ENCODE results near the gene CNDP2.

The CNDP2 gene

GRCh38 chr18:74472312-74472711, 23.9 kb upstream of the CNDP2 start:
- TF ChIP-seq, protein P1, sequence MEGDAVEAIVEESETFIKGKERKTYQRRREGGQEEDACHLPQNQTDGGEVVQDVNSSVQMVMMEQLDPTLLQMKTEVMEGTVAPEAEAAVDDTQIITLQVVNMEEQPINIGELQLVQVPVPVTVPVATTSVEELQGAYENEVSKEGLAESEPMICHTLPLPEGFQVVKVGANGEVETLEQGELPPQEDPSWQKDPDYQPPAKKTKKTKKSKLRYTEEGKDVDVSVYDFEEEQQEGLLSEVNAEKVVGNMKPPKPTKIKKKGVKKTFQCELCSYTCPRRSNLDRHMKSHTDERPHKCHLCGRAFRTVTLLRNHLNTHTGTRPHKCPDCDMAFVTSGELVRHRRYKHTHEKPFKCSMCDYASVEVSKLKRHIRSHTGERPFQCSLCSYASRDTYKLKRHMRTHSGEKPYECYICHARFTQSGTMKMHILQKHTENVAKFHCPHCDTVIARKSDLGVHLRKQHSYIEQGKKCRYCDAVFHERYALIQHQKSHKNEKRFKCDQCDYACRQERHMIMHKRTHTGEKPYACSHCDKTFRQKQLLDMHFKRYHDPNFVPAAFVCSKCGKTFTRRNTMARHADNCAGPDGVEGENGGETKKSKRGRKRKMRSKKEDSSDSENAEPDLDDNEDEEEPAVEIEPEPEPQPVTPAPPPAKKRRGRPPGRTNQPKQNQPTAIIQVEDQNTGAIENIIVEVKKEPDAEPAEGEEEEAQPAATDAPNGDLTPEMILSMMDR (conservative IDR thresholded peaks at IDR 0.05; ENCODE audit: low read length), result no peak
- H3K4me3 ChIP-seq (ENCODE audit: low read length), result no peak overlapping the region
- no peak for DNase-seq (ENCODE audit: low read depth)

DNA sequence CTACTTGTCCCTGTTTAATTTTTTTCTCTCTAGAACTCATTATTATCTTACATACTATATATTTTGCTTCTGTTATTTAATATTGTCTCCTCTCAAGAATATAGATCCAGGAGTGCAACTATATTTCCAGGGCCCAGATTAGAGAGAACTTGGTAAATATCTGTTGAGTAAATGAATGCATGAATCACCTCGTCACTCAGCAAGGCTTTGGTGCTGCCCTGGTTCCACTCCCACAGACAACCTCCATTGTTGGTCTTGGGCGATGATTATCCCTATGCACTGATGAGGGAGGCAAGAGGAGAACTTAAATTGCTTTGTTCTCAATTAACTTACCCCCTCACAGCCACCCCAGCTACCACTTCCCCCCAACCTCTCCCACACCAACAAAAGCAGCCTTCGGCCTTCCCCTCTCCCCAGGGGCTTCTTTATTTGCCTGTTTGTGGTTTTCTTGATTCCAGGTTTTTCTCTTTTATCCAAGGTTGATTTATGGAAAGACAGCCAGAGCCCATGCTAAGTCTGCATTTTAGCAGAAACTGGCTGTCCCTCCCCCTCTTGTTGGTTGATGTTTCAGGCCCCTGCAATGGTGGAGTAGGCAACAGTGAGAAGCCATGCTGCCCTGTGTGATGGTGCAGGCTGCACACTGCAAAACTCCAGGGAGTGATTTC, 22.1 kb upstream of the CNDP2 start:
- H3K4me3 ChIP-seq (ENCODE audit: low read length), result no peak overlapping the region
- TF ChIP-seq, protein P1 (conservative IDR thresholded peaks at IDR 0.05; ENCODE audit: low read length), result no peak
- no peak for DNase-seq (ENCODE audit: low read depth)

GRCh38 chr18:74476140-74476539, 20.0 kb upstream of the CNDP2 start:
- no peak for DNase-seq (ENCODE audit: low read depth)
- H3K4me3 ChIP-seq (ENCODE audit: low read length), result no peak overlapping the region
- TF ChIP-seq, protein P1 (conservative IDR thresholded peaks at IDR 0.05; ENCODE audit: low read length), result peak; percentile 68

DNA sequence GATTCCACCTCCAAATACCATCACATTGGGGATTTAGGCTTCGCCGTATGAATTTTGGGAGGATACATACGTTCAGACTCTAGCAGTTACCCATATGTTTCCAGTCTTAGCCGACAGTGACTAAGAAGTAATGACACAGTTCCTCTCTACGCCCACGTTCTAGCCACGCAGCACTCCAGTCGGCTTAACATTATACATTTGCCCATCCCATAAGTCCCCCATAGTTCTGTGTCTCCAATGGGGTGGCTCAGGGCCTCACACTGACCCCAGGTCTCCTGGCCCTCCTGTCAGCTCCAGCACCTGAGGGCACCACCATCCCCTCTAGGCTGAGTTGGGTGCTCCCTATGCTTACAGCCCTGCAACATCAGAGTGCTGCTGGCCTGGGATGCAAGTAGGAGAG, 18.4 kb upstream of the CNDP2 start:
- TF ChIP-seq, protein P1 (conservative IDR thresholded peaks at IDR 0.05; ENCODE audit: low read length), result no peak
- no peak for DNase-seq (ENCODE audit: low read depth)
- H3K4me3 ChIP-seq (ENCODE audit: low read length), result no peak overlapping the region

DNA sequence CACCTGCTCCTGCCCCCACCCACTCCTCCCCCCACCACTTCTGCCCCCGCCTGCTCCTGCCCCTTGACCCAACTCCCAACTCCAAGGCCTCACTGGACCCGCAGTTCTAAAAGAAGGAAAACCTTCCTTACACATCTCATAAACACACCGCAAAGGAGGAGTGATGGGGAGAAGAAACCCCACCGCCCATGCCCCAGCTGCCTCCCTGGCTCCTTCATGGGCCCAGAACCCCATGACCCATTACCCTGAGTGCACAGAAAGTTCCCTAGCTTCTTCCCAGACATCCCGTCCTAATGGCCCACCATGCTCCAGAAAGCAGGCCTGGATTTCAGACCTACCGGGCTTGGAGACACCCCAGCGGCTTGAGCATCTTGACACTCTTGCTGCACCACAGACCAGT, 17.8 kb upstream of the CNDP2 start:
- TF ChIP-seq, protein P1 (conservative IDR thresholded peaks at IDR 0.05; ENCODE audit: low read length), result no peak
- no peak overlapping the region for H3K4me3 ChIP-seq (ENCODE audit: low read length)
- no peak for DNase-seq (ENCODE audit: low read depth)

- TF ChIP-seq, protein P1 (conservative IDR thresholded peaks at IDR 0.05; ENCODE audit: low read length), result no peak
- DNase-seq (ENCODE audit: low read depth), result peak; percentile 54
- no peak overlapping the region for H3K4me3 ChIP-seq (ENCODE audit: low read length)
Measured at GRCh38 chr18:74478880-74479279, 17.3 kb upstream of the CNDP2 start.

DNA sequence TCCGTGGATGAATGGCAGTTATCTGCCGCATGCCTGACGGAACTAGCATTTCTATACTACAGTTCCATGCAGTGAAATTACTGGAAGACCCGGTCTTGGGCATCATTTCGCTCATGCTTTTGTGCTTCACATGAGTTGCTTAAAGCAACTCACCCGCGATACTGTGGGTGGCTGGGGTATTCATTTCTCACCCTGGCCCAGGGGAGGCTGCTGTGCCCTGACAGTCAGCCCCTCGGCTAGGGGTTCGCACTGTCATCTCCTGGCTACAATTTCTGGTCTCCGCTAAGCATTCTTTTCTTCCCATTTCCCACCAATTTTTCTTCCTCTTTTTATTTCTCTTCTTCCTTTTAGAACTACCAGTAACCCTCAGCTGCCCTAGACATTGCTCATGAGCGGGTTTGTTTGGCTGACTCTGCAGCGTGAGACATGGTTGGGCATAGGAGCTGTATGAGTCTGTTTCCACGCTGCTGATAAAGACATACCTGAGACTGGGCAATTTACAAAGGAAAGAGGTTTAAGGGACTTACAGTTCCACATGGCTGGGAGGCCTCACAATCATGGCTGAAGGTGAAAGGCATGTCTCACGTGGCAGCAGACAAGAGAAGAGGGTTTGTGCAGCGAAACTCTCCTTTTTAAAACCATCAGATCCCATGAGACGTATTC, 16.5 kb upstream of the CNDP2 start:
- DNase-seq (ENCODE audit: low read depth), result no peak
- H3K4me3 ChIP-seq (ENCODE audit: low read length), result no peak overlapping the region
- TF ChIP-seq, protein P1 (conservative IDR thresholded peaks at IDR 0.05; ENCODE audit: low read length), result no peak

Data from AG10803 (cell line).